ENCODE measurements around the gene COX4I1. TPM values are rescaled to one million over a fixed set of nuclear protein-coding genes. Genes with fewer than 3 reads are reported as not detected.

Gene COX4I1
- total RNA-seq, 1 experiment from 2014 or later: 506 TPM

DNA sequence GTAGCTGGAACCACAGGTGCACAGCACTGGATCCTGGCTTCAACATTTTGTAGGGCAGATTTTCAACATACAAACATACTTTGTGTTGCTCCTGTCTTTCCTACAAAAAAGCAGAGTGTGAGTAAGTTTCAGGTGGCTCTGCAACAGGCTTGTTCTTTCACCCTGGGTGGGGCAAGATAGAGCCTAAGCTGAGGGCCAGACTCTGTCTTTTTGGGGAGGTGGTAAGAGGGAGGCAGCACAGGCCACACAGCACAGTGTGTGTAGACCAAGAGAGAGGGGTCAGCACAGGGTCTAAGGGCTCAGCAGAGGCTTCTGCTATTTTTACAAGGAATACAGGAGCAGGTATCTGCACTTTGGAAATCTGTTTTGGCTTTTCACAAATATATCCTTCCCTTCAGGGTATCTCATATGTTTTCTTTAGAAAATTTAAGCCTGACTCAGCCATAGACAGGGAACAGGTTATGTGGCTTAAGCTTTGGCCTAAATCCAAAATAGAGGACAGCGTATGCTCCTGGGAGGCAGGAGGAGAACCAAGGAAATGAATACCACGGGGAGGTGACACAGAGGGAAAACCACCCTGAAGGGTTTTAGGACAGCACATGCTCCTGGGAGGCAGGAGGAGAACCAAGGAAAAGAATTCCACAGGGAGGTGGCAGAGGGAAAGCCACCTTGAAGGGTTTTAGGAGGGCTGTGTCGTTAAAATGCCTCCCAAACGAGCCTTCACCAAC is 21.7 kb upstream of the COX4I1 start:
- H2AFZ ChIP-seq (ENCODE audit: low read length): no peak overlapping the region
- H3K27ac ChIP-seq (ENCODE audit: insufficient read length, low read depth, low read length): no peak overlapping the region
- H3K23ac ChIP-seq (ENCODE audit: insufficient read length, low read depth, low read length): no peak overlapping the region
- no peaks in the 10 kb centered on the region for H3K4me1 Mint-ChIP-seq
- no peak overlapping the region for H3K4me3 Mint-ChIP-seq
- H3K4me2 ChIP-seq (ENCODE audit: insufficient read depth, insufficient read length, low read length): no peak overlapping the region
- H3T11ph ChIP-seq (ENCODE audit: low read length): no peak overlapping the region
- H2BK15ac ChIP-seq (ENCODE audit: low read depth, low read length): no peak overlapping the region
- no peaks in the 10 kb centered on the region for H3K79me1 ChIP-seq (ENCODE audit: insufficient read depth, low read depth, low read length, poor library complexity, severe bottlenecking)
- H2AK5ac ChIP-seq (ENCODE audit: insufficient read length, low read length): no peak overlapping the region
- no peak overlapping the region for H4K5ac ChIP-seq (ENCODE audit: insufficient read length, low read depth, low read length)
- no peak overlapping the region for H2BK12ac ChIP-seq (ENCODE audit: insufficient read length, low read depth, low read length)
- H3K23me2 ChIP-seq (ENCODE audit: insufficient read length, low read depth, low read length, poor library complexity, severe bottlenecking): no peaks in the 10 kb centered on the region
- no peak overlapping the region; a peak in 1 of 7 replicates for H3K27ac Mint-ChIP-seq
- peaks cover 17 to 50% (median 37%) of the 10 kb centered on the region in 3 experiments; a peak in 6 of 7 replicates for H3K36me3 Mint-ChIP-seq (ENCODE audit: insufficient read depth in 1 of 3, low read depth in 3 of 3)
- no peak overlapping the region for H2BK5ac ChIP-seq (ENCODE audit: insufficient read length, low read length)
- TF ChIP-seq, protein P1, sequence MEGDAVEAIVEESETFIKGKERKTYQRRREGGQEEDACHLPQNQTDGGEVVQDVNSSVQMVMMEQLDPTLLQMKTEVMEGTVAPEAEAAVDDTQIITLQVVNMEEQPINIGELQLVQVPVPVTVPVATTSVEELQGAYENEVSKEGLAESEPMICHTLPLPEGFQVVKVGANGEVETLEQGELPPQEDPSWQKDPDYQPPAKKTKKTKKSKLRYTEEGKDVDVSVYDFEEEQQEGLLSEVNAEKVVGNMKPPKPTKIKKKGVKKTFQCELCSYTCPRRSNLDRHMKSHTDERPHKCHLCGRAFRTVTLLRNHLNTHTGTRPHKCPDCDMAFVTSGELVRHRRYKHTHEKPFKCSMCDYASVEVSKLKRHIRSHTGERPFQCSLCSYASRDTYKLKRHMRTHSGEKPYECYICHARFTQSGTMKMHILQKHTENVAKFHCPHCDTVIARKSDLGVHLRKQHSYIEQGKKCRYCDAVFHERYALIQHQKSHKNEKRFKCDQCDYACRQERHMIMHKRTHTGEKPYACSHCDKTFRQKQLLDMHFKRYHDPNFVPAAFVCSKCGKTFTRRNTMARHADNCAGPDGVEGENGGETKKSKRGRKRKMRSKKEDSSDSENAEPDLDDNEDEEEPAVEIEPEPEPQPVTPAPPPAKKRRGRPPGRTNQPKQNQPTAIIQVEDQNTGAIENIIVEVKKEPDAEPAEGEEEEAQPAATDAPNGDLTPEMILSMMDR (conservative IDR thresholded peaks at IDR 0.05): no peak
- H4K91ac ChIP-seq (ENCODE audit: insufficient read length, low read depth, low read length): no peak overlapping the region
- no peak for DNase-seq
- no peaks in the 10 kb centered on the region for H3K9me3 ChIP-seq (ENCODE audit: control insufficient read depth, low read depth, low read length)
- no peak overlapping the region for H2BK20ac ChIP-seq (ENCODE audit: low read depth, low read length, poor library complexity, severe bottlenecking)
- H3K18ac ChIP-seq (ENCODE audit: insufficient read length, low read depth, low read length): no peak overlapping the region
- H2BK120ac ChIP-seq (ENCODE audit: low read depth, low read length, poor library complexity, severe bottlenecking): no peak overlapping the region
- no peaks in the 10 kb centered on the region for H4K20me1 ChIP-seq (ENCODE audit: control insufficient read depth, insufficient read depth, insufficient read length)
- H3K27me3 ChIP-seq (ENCODE audit: insufficient read depth, low read length): no peaks in the 10 kb centered on the region
- H4K8ac ChIP-seq (replicated peaks; ENCODE audit: insufficient read length, low read depth, low read length): no peak overlapping the region
- no peaks in the 10 kb centered on the region for H3K79me2 ChIP-seq (ENCODE audit: insufficient read depth, low read length)
- H3K27me3 Mint-ChIP-seq (ENCODE audit: low read depth): no peaks in the 10 kb centered on the region
- no peaks in the 10 kb centered on the region for H3K9me3 Mint-ChIP-seq
- no peak overlapping the region for H3K56ac ChIP-seq (ENCODE audit: insufficient read length, low read depth, low read length)
- H3K4me1 ChIP-seq (ENCODE audit: insufficient read depth, low read length): no peaks in the 10 kb centered on the region
- no peak overlapping the region for H3K4ac ChIP-seq (ENCODE audit: low read depth, low read length)
- no CpG with 5 or more reads among the region's 4 CpGs for WGBS (ENCODE audit: extremely low coverage, insufficient read length, low lambda C conversion rate)
- no peak overlapping the region for H3K14ac ChIP-seq (ENCODE audit: insufficient read depth, low read length)
- H3K9ac ChIP-seq (ENCODE audit: extremely low read depth, insufficient read length, low read length): no peak overlapping the region

All from H9 (cell line).